GM23248 (cell line): Measurements from ENCODE around the gene ARSI. TPM values are rescaled to one million over a fixed set of nuclear protein-coding genes. Genes with fewer than 3 reads are reported as not detected.

Experiments used
- DNase-seq: peaks from one replicate; pipeline ENCODE4 v3.0.0-alpha.2; 2015
- H2AFZ ChIP-seq: fragments of 200-600 bp; sonication (generic); 2 replicates; pipeline ENCODE4 v1.6.1; 2016; ENCODE audit warnings: antibody characterized with exemption
- H3F3A ChIP-seq: fragments of 200-600 bp; sonication (generic); 2 replicates; pipeline ENCODE4 v1.6.1; 2016; ENCODE audit warnings: mild to moderate bottlenecking, antibody characterized with exemption, mixed run types; ENCODE audit not compliant: insufficient read depth
- H3K27ac ChIP-seq: fragments of 200-600 bp; sonication (generic); 2 replicates; pipeline ENCODE4 v1.5.1; 2016; ENCODE audit warnings: mild to moderate bottlenecking
- H3K27me3 ChIP-seq: fragments of 200-600 bp; sonication (generic); replicated peaks from 2 replicates; pipeline ENCODE4 v1.6.1; 2016; ENCODE audit warnings: mild to moderate bottlenecking; ENCODE audit not compliant: insufficient read depth
- H3K36me3 ChIP-seq: fragments of 200-600 bp; sonication (generic); 2 replicates; pipeline ENCODE4 v1.6.1; 2016; ENCODE audit warnings: low read depth, mild to moderate bottlenecking
- H3K4me1 ChIP-seq: fragments of 200-600 bp; sonication (generic); 2 replicates; pipeline ENCODE4 v1.6.1; 2016; ENCODE audit warnings: mild to moderate bottlenecking; ENCODE audit not compliant: insufficient read depth
- H3K4me2 ChIP-seq: fragments of 200-600 bp; sonication (generic); one replicate; pipeline ENCODE4 v1.6.1; 2016; ENCODE audit warnings: mild to moderate bottlenecking; ENCODE audit not compliant: unreplicated experiment
- H3K4me3 ChIP-seq: fragments of 200-600 bp; sonication (generic); 2 replicates; pipeline ENCODE4 v1.5.1; 2016; ENCODE audit warnings: mild to moderate bottlenecking
- H3K79me2 ChIP-seq: fragments of 200-600 bp; sonication (generic); 2 replicates; pipeline ENCODE4 v1.6.1; 2016; ENCODE audit warnings: mild to moderate bottlenecking; ENCODE audit not compliant: insufficient read depth
- H3K9ac ChIP-seq: fragments of 200-600 bp; sonication (generic); 2 replicates; pipeline ENCODE4 v1.6.1; 2016; ENCODE audit warnings: mild to moderate bottlenecking
- H3K9me2 ChIP-seq: fragments of 200-600 bp; sonication (generic); 2 replicates; pipeline ENCODE4 v1.6.1; 2016; ENCODE audit warnings: mixed run types, mild to moderate bottlenecking, moderate library complexity; ENCODE audit not compliant: insufficient read depth
- H3K9me3 ChIP-seq: fragments of 200-600 bp; sonication (generic); one replicate; pipeline ENCODE4 v1.6.1; 2017; ENCODE audit warnings: low read depth
- H4K20me1 ChIP-seq: fragments of 200-600 bp; sonication (generic); 2 replicates; pipeline ENCODE4 v1.6.0; 2016; ENCODE audit not compliant: insufficient read depth
- EZH2 ChIP-seq: fragments of 200-600 bp; sonication (generic); IDR thresholded peaks from 2 replicates; pipeline ENCODE4 v1.6.1; 2018; ENCODE audit warnings: antibody characterized with exemption, mild to moderate bottlenecking; ENCODE audit not compliant: insufficient read depth, poor library complexity, severe bottlenecking
- EZH2phosphoT487 ChIP-seq: fragments of 200-600 bp; sonication (generic); IDR thresholded peaks from 2 replicates; pipeline ENCODE4 v1.6.1; 2018; ENCODE audit warnings: antibody characterized with exemption, moderate library complexity, mild to moderate bottlenecking, low read depth; ENCODE audit not compliant: insufficient read depth
- WGBS, 2 experiments: methylation state at CpG; one replicate each; pipeline ENCODE4 v1.1.6; 2015 to 2017; ENCODE audit warnings: low lambda C conversion rate in 2 of 2, low coverage in 1 of 2; ENCODE audit errors: missing lambda C conversion rate in 2 of 2; 5-methylcytosine and 5-hydroxymethylcytosine counted together
- in situ Hi-C: fragments of 300-500 bp; cut with MboI; formaldehyde crosslinking; loops from 2 replicates; pipeline ENCODE4 v1.15.0; 2020
- polyA plus RNA-seq: library from polyadenylated mRNA; unstranded; fragments of >200 nt; fragmentation: Nextera tagmentation; extraction: Ambion mirVana; gene quantifications from 2 replicates; pipeline ENCODE4 v1.2.1, GENCODE V29; 2016
- total RNA-seq: library from RNA; depleted of rRNA; stranded (reverse); fragments of >200 nt; shearing (Covaris generic); gene quantifications from 2 replicates; pipeline ENCODE4 v1.2.3, GENCODE V29; 2014

Gene ARSI
- total and polyA plus RNA-seq, 2 experiments from 2014 or later = 1.0 to 4.3 TPM

GRCh38 chr5:150270541-150271295 is 32.0 kb downstream of the ARSI start:
- Histone ChIP-seq H3K4me3 (no peak overlapping the region), H3K9ac (no peak overlapping the region), H3K4me2 (no peak overlapping the region), H2AFZ (no peak overlapping the region), H3K4me1 (no peaks in the 10 kb centered on the region), H3K9me3 (no peaks in the 10 kb centered on the region), H3K36me3 (no peaks in the 10 kb centered on the region), H3K79me2 (no peaks in the 10 kb centered on the region), H3K27ac (no peak overlapping the region), H3K27me3 (no peaks in the 10 kb centered on the region), H4K20me1 (no peaks in the 10 kb centered on the region), H3F3A (no peaks in the 10 kb centered on the region), H3K9me2 (no peaks in the 10 kb centered on the region)
- 74 to 79% methylated on average over 12 of the region's 12 CpGs for WGBS, 2 experiments
- no peak for DNase-seq
- in situ Hi-C loops = no loop called here
- no peak for TF ChIP-seq EZH2
- no peak for TF ChIP-seq EZH2phosphoT487

GRCh38 chr5:150266871-150267291 is 35.8 kb downstream of the ARSI start:
- Histone ChIP-seq H3K36me3 (no peaks in the 10 kb centered on the region), H3K9me2 (no peaks in the 10 kb centered on the region), H3K4me2 (no peak overlapping the region), H3F3A (0 out of 2 replicates have a peak, but pooled peaks cover 10% of the 10 kb centered on the region), H3K9me3 (no peaks in the 10 kb centered on the region), H2AFZ (no peak overlapping the region), H4K20me1 (no peaks in the 10 kb centered on the region), H3K9ac (no peak overlapping the region), H3K27me3 (no peaks in the 10 kb centered on the region), H3K4me3 (no peak overlapping the region), H3K4me1 (peaks cover 12% of the 10 kb centered on the region), H3K79me2 (no peaks in the 10 kb centered on the region), H3K27ac (no peak overlapping the region)
- in situ Hi-C loops = no loop called here
- no peak for DNase-seq
- 60 to 92% methylated on average over 1 to 4 of the region's 4 CpGs for WGBS, 2 experiments
- TF ChIP-seq EZH2 = no peak
- no peak for TF ChIP-seq EZH2phosphoT487

- H3K4me1 ChIP-seq = peaks cover 16% of the 10 kb centered on the region
- no peaks in the 10 kb centered on the region for H3K9me3 ChIP-seq
- no peak for TF ChIP-seq EZH2
- TF ChIP-seq EZH2phosphoT487 = no peak
- no peaks in the 10 kb centered on the region for H3K27me3 ChIP-seq
- in situ Hi-C loops = no loop called here
- no peak overlapping the region for H3K27ac ChIP-seq
- no peak overlapping the region for H3K4me3 ChIP-seq
- H3K4me2 ChIP-seq = no peak overlapping the region
- no peak overlapping the region for H2AFZ ChIP-seq
- H3K9me2 ChIP-seq = no peaks in the 10 kb centered on the region
- no peaks in the 10 kb centered on the region for H4K20me1 ChIP-seq
- H3K36me3 ChIP-seq = no peaks in the 10 kb centered on the region
- no peak for DNase-seq
- 71 to 76% methylated on average over 6 of the region's 6 CpGs for WGBS, 2 experiments
- no peaks in the 10 kb centered on the region for H3K79me2 ChIP-seq
- H3K9ac ChIP-seq = no peak overlapping the region
- H3F3A ChIP-seq = peaks cover 12% of the 10 kb centered on the region; the same call in 1 of the 2 replicates
Observed at GRCh38 chr5:150265870-150266383, 36.8 kb downstream of the ARSI start.

GRCh38 chr5:150264667-150265603 is 37.8 kb downstream of the ARSI start:
- Histone ChIP-seq H3K9me2 (no peaks in the 10 kb centered on the region), H3K9me3 (no peaks in the 10 kb centered on the region), H3F3A (peaks cover 14% of the 10 kb centered on the region; the same call in 1 of the 2 replicates), H3K9ac (no peak overlapping the region), H3K4me2 (no peak overlapping the region), H3K27me3 (no peaks in the 10 kb centered on the region), H3K4me1 (peaks cover 16% of the 10 kb centered on the region), H3K79me2 (no peaks in the 10 kb centered on the region), H3K27ac (no peak overlapping the region), H3K36me3 (no peaks in the 10 kb centered on the region), H2AFZ (no peak overlapping the region), H4K20me1 (no peaks in the 10 kb centered on the region), H3K4me3 (no peak overlapping the region)
- no peak for DNase-seq
- no peak for TF ChIP-seq EZH2phosphoT487
- no peak for TF ChIP-seq EZH2
- in situ Hi-C loops = no loop called here
- 92 to 96% methylated on average over 23 of the region's 23 CpGs for WGBS, 2 experiments
